Right hindlimb (tissue), 1 donor: Measurements from ENCODE around the gene SBK2.

Experiments used
- DNase-seq: peaks from one replicate; pipeline ENCODE4 v3.0.0-alpha.2; 2018

The SBK2 gene

DNA sequence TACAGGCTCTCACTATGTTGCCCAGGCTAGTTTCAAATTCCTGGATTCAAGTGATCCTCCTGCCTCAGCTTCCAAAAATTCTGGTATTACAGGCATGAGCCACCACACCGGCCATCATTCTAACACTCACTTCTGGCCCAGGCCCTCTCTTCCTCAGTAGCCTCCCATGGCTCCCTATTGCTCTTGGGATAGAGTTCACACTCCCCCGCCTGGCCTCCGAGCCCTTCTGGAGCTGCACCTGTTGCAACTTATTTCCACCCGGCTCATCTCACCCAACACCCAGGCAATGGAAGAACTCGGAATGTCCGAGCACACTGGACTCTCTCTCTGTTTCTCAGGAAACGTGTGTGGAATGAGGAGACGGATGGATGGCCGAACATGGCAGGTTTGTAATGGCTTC, 17.4 kb upstream of the SBK2 start:
- DNase-seq, result no peak

GRCh38 chr19:55553217-55554182, 16.6 kb upstream of the SBK2 start:
- no peak for DNase-seq

GRCh38 chr19:55552620-55553019, 15.7 kb upstream of the SBK2 start:
- DNase-seq, result no peak

DNA sequence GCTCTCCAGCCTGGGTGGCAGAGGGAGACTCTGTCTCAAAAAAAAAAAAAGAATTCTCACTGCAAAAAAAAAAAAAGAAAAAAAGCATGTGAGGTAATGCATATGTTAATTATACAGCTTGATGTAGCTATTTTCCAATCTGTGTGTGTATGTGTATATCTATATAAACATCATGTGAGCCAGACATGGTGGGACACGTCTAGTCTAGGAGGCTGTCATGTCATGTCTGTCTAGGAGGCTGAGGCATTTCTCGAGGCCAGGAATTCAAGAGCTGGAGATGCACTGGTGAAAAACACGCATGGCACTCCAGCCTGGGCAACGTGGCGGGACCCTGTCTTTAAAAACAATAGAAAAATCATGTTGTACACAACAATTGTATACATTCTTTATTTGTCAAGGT, 15.3 kb upstream of the SBK2 start:
- no peak for DNase-seq

DNA sequence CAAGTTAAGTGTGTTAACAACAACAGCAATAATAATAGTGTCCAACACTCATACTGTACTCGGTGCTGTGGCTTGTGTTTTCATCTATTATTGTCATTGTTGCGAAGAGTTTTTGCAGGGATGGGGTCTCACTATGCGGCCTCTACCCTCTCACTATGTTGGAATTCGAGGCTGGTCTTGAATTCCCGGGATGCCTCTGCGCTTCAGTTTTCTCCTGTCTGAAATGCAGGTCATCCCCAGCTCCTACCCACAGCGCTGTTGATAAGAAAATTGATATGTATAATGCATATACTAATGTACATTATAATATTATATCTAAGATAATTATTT, 13.4 kb upstream of the SBK2 start:
- no peak for DNase-seq

- DNase-seq, result no peak
Observed at GRCh38 chr19:55549500-55550320, 12.8 kb upstream of the SBK2 start.

DNA sequence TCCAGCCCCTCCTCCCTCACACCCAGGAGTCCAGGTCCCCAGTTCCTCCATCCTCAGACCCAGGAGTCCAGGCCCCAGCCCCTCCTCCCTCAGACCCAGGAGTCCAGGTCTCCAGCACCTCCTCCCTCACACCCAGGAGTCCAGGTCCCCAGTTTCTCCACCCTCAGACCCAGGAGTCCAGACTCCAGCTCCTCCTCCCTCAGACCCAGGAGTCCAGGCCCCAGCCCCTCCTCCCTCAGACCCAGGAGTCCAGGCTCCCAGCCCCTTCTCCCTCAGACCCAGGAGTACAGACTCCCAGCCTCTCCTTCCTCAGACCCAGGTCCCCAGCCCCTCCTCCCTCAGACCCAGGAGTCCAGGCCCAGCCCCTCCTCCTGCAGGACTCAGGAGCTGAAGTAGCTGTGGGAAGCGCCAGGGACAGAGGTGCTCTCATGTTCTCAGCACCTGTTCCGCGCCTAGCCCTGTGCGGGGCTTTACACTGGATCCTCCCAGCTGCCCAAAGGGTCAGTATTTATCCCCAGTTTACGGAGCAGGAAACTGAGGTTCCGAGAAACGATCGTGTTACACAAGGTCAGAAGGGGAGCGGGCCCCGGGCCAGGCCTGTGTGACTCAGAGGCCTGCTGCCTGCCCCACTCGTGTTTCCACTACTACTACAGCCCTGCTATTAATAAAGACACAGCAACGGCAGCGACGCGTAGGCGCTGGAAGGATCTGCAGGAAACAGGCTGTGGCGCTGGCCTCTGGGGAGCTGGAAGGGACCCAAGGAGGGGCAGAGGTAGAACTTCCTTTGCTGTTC, 10.1 kb upstream of the SBK2 start:
- no peak for DNase-seq

DNA sequence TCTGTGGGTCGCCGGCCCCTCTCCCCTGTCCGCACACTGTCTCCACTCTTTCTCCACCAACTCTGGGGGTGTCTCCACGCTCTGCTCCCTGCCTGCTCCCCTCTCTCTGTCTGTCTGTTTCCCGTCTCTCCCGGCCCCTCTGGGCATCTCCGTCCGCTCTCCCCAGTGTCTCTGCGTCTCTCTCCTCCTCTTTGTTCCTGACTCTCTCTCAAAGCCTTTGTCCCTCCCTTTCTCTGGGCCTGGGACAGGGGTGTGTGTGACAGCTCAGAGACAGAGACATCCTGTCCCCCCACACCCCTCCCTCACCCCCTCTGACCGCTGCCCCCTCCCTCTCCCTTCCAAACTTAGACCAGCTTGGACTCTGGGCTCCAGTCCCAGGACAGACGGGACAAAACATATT, 9.1 kb upstream of the SBK2 start:
- no peak for DNase-seq

DNA sequence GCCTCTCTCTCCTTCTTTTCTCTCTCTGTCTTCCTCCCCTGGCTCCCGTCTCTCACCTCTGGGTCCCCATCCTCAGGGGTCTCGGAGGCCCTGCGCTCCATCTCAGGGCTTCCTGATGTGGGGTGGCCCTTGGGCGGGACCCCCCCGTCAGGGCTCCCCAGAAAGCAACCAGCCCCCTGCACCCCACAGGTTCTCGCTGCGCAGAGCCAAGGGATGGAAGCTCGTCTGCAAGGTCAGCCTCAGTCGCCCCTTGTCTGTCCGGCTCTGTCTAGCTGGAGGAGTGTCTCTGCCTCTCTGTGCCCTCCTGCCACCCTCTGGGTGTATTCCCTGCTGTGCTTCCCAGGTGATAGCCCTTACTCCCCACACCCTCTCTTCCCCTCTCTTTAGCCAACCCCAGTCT, 8.5 kb upstream of the SBK2 start, which contains the start of gene SBK3:
Gene SBK3 (minus strand): TSS at position 101 of the 400 bp plus-strand sequence. CDS start 0 bp downstream, at position 101.
- DNase-seq, result no peak

GRCh38 chr19:55544776-55545439, 8.0 kb upstream of the SBK2 start:
- DNase-seq, result no peak

DNA sequence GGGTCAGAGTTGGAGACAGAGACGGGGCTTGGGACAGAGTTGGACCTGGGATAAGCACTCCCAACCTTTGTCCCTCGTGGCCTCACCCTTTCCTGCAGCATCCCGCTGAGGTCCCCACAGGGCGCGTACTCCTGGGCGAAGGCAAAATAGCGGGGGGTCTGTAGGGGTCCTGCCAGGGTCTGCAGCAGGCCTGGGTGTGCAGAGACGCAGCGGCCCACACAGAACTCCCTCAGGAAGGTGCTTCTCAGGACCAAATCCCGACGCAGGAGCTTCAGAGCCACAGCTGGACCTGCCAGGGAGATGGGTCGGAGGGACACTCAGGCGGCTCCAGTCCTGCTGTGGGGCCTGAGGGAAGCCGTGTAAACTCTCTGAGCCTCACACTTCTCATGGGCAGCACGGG, 7.1 kb upstream of the SBK2 start:
- no peak for DNase-seq

DNA sequence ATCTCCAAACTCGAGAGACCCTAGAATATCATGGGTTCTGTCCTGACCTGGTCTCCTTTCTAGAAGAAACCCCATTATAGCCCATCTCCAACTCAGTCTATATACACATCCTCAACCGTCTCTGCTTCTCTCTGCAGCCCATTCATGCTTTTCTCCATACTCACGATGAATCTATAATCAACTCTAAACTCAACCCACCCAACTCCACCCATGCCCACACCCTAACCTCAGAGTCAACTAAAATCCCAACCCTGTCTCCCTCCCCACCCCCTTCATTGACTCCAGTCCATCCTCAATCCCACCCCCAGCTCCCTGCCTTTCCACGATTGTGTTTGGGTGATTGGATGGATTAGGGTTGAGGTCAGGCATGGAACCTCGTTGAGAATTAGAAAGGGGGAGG, 6.6 kb upstream of the SBK2 start:
- DNase-seq, result no peak

DNA sequence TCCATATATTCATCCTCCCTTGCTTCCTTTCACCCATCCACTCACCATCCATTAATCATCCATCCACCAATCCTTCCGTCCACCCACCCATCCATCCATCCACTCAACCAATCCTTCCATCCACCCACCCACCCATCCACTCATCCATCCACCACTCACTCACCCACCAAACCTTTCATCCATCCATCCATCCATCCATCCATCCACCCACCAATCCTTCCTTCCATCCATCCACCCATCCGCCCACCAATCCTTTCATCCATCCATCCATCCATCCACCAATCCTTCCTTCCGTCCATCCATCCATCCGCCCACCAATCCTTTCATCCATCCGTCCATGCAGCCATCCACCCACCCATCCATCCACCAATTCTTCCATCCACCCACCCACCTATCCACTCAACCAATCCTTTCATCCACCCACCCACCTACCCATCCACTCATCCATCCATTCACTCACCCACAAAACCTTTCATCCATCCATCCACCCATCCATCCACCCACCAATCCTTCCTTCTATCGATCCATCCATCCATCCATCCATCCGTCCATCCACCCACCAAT, 5.4 kb upstream of the SBK2 start:
- no peak for DNase-seq

DNA sequence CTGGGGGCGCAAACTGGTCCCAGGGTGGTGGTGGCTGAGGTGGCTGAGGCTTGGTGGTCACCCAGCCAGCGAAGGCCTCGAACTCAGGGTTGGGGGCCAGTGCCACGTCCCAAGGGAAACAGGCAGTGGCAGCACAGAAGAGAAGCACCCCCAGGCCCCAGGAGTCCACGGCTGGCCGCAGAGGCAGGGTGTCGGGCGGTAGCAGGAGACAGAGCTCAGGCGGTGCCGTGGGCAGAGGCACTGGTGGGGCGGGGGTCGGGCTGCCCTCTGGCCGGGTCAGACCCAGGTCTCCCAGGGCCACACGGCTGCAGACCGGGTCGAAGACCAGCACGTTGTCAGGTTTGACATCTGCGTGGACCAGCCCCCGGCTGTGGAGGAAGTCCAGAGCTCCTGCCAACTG, 4.2 kb upstream of the SBK2 start:
- DNase-seq, result no peak

- DNase-seq, result peak; percentile 75
Observed at GRCh38 chr19:55540619-55541018, 3.7 kb upstream of the SBK2 start.

DNA sequence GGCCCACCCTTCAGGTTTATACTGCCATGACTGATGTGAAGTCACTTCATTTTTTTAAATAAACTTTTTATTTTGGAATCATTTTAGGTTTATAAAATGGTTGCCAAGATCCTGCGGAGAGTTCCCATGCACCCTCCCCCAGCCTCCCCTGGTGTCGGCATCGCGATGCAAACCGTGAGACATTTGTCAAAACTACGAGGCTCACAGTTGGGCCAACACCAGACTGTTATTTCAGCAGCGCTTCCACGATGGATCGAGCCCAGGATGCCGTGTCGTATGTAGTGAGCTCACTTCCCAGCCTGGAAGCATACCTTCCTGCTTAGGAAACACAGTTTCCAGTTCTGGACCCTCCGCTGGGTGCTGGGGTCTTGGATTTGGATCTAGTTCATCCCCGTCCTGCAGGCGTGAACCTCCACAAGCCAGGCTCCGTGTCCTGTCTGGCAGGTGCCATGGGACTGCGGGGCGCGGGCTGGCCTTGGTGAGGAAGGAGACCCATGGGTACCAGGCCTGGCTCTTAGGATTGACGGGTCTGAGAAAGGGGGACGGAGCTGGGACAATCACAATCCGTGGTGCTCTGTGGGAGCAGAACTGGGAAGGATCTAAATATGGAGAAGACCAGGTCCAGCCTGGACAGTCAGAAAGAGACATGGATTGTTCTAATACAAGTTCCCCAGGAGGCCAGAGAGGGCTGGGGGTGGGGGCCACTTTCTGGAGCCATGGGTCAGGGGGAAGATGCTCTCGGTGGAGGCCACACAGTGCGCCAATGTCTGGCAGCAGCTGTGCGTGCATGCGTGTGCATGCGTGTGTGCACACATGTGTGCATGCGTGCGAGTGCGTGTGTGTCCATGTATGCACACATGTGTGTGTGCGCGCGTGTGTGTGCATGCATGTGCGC, 2.4 kb upstream of the SBK2 start:
- DNase-seq, result no peak

DNA sequence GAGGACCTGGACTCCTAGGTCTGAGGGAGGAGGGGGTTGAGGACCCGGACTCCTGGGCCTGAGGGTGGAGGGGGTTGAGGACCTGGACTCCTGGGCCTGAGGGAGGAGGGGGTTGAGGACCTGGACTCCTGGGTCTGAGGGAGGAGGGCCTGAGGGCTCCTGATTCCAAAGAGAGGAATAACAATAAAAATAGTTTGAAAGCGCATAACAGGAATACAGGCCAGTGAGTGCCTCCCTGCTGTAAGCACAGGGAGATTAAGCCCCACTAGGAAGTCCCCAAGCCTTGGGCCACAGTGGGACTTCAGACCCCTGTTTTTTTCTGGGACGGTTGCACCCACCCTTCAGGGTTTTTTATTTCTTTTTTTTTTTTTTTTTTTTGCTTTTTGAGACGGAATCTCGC, 1.2 kb upstream of the SBK2 start:
- no peak for DNase-seq

DNA sequence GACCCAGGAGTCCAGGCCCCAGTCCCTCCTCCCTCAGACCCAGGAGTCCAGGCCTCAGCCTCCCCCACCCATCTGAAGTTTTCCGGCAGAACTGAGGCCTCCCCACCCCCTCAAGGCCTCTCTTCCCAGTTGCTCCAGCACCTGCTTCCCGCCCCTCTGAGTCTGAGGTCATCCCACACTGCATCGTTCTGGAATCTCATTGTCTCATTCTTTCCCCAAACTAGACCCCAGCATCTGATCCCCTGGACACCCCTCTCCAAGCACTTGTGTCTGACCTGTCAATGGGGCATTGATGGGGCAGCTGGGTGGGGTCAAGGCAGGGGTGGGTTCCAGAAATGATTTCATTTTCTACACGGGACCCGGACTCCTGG, 793 bp upstream of the SBK2 start:
- peak; percentile 82 for DNase-seq

DNA sequence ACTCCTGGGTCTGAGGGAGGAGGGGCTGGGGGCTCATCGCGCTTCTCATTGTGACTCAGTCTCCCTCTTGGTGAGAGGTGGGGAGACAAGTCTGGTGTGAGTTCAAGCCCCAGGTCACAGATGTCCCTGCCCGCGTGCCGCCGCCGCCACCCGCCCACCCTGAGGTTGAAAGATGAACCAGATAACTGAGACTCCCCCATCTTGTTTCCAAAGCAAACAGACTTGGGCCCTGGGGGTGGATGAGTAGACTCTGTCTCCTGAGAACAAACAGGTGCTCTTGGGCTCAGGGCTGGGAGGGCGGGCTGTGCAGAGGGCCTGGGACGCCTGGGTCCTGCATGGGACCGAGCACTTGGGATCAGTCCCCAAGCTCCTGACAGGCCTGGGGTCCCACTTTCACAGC, 567 bp downstream of the SBK2 start:
- no peak for DNase-seq

- DNase-seq, result no peak
Observed at GRCh38 chr19:55535965-55536350, 975 bp downstream of the SBK2 start.
